Brain microvascular endothelial cell (primary cell): Measurements from ENCODE around the gene DOLK.

ENCODE experiments used
- DNase-seq: peaks from one replicate; pipeline ENCODE4 v3.0.0-alpha.2; 2020
- H3K27ac ChIP-seq: fragments of 250-450 bp; sonication (Bioruptor Pico); 2 replicates; pipeline ENCODE4 v1.5.1; 2020; ENCODE audit warnings: mild to moderate bottlenecking, moderate library complexity
- H3K27me3 ChIP-seq: fragments of 250-450 bp; sonication (Bioruptor Pico); replicated peaks from 2 replicates; pipeline ENCODE4 v1.5.1; 2020; ENCODE audit warnings: mild to moderate bottlenecking
- H3K36me3 ChIP-seq: fragments of 250-450 bp; sonication (Bioruptor Pico); replicated peaks from 2 replicates; pipeline ENCODE4 v1.5.1; 2020; ENCODE audit warnings: mild to moderate bottlenecking
- H3K4me3 ChIP-seq: 2 replicates; pipeline ENCODE4 v1.5.1; 2011; ENCODE audit warnings: low read depth, mild to moderate bottlenecking, control low read depth, low read length, moderate library complexity
- in situ Hi-C: cut with HindIII; loops from 2 replicates; pipeline ENCODE4 v1.10.0; 2017; ENCODE audit warnings: low sequenced_read_pairs, low pct_ligation_motif_present
- TF ChIP-seq, protein P1 (sequence below): IDR thresholded peaks from 2 replicates; pipeline ENCODE4 v1.5.1; 2011; ENCODE audit warnings: low read depth, mild to moderate bottlenecking, moderate library complexity, low read length, control low read depth, inconsistent platforms; ENCODE audit errors: missing control alignments

The DOLK gene

DNA sequence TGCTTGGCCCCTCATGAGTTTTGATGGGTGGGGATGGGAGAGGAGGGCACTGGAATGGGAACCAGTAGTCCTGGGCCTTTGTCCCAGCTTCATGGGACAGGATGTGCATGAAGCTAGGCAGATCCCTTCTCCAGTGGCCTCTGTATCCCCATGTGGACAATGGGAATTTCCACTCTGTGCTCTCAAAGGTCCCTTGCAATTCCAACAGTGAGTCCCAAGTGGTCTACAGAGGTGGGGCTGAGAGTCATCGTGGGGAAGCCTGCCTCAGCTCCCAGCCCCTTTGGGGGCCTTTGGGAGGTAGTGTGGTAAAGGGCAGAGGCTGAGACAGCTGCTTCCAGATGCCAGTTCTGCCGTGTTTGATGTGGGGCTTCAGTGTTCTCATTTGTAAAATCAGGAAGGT lies 28.5 kb downstream of the DOLK start:
- TF ChIP-seq, protein P1, sequence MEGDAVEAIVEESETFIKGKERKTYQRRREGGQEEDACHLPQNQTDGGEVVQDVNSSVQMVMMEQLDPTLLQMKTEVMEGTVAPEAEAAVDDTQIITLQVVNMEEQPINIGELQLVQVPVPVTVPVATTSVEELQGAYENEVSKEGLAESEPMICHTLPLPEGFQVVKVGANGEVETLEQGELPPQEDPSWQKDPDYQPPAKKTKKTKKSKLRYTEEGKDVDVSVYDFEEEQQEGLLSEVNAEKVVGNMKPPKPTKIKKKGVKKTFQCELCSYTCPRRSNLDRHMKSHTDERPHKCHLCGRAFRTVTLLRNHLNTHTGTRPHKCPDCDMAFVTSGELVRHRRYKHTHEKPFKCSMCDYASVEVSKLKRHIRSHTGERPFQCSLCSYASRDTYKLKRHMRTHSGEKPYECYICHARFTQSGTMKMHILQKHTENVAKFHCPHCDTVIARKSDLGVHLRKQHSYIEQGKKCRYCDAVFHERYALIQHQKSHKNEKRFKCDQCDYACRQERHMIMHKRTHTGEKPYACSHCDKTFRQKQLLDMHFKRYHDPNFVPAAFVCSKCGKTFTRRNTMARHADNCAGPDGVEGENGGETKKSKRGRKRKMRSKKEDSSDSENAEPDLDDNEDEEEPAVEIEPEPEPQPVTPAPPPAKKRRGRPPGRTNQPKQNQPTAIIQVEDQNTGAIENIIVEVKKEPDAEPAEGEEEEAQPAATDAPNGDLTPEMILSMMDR: no peak
- Histone ChIP-seq H3K4me3 (no peak overlapping the region), H3K27ac (no peak overlapping the region), H3K27me3 (no peaks in the 10 kb centered on the region), H3K36me3 (peaks cover 22% of the 10 kb centered on the region)
- in situ Hi-C loops: no loop called here
- DNase-seq: no peak

- Histone ChIP-seq H3K27me3 (no peaks in the 10 kb centered on the region), H3K27ac (no peak overlapping the region), H3K36me3 (peaks cover 22% of the 10 kb centered on the region), H3K4me3 (no peak overlapping the region)
- TF ChIP-seq, protein P1: no peak
- peak; percentile 32 for DNase-seq
- in situ Hi-C loops: no loop called here
Observed at GRCh38 chr9:128917151-128917849, 30.1 kb downstream of the DOLK start.

GRCh38 chr9:128916745-128917144 lies 30.7 kb downstream of the DOLK start:
- Histone ChIP-seq H3K27me3 (no peaks in the 10 kb centered on the region), H3K4me3 (no peak overlapping the region), H3K36me3 (peaks cover 25% of the 10 kb centered on the region), H3K27ac (no peak overlapping the region)
- TF ChIP-seq, protein P1: no peak
- in situ Hi-C loops: no loop called here
- DNase-seq: no peak

DNA sequence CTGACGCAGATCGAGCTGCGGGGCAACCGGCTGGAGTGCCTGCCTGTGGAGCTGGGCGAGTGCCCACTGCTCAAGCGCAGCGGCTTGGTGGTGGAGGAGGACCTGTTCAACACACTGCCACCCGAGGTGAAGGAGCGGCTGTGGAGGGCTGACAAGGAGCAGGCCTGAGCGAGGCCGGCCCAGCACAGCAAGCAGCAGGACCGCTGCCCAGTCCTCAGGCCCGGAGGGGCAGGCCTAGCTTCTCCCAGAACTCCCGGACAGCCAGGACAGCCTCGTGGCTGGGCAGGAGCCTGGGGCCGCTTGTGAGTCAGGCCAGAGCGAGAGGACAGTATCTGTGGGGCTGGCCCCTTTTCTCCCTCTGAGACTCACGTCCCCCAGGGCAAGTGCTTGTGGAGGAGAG lies 31.2 kb downstream of the DOLK start:
- H3K27me3 ChIP-seq: no peaks in the 10 kb centered on the region
- in situ Hi-C loops: no loop called here
- H3K4me3 ChIP-seq: no peak overlapping the region
- H3K36me3 ChIP-seq: peaks cover 27% of the 10 kb centered on the region
- TF ChIP-seq, protein P1: no peak
- no peak for DNase-seq
- H3K27ac ChIP-seq: no peak overlapping the region

GRCh38 chr9:128913995-128914772 lies 33.2 kb downstream of the DOLK start:
- H3K27me3 ChIP-seq: no peaks in the 10 kb centered on the region
- no peak overlapping the region for H3K4me3 ChIP-seq
- TF ChIP-seq, protein P1: no peak
- no peak overlapping the region for H3K27ac ChIP-seq
- DNase-seq: no peak
- H3K36me3 ChIP-seq: peaks cover 42% of the 10 kb centered on the region
- in situ Hi-C loops: no loop called here
